Endothelial cell of umbilical vein (primary cell): ENCODE measurements around the gene FRS3.

Experiments used
- CTCF ChIP-seq, 2 donors: IDR thresholded peaks; 1 replicate in 1 of 2; 2 replicates in 1 of 2; pipeline ENCODE4 v1.5.1; 2011; ENCODE audit warnings: low read length in 2 of 2, mild to moderate bottlenecking in 2 of 2, moderate library complexity in 2 of 2, control low read depth in 1 of 2, inconsistent platforms in 1 of 2, low read depth in 1 of 2; ENCODE audit not compliant: insufficient read depth in 1 of 2; ENCODE audit errors: extremely low read depth in 1 of 2
- EZH2 ChIP-seq: IDR thresholded peaks from 2 replicates; pipeline ENCODE4 v1.6.1; 2012; ENCODE audit warnings: borderline replicate concordance, low read depth, mild to moderate bottlenecking, moderate library complexity, low read length, inconsistent platforms; ENCODE audit not compliant: severe bottlenecking
- FOS ChIP-seq: IDR thresholded peaks from 2 replicates; pipeline ENCODE4 v1.6.1; 2011; ENCODE audit warnings: mild to moderate bottlenecking, low read length, moderate library complexity, borderline replicate concordance; ENCODE audit not compliant: insufficient read depth
- GATA2 ChIP-seq: IDR thresholded peaks from 2 replicates; pipeline ENCODE4 v1.7.0; 2011; ENCODE audit warnings: low read depth, mild to moderate bottlenecking, moderate library complexity, mixed read lengths, low read length; ENCODE audit not compliant: insufficient read length, insufficient read depth
- JUN ChIP-seq: IDR thresholded peaks from 2 replicates; pipeline ENCODE4 v1.6.1; 2011; ENCODE audit warnings: borderline replicate concordance, low read depth; ENCODE audit not compliant: insufficient read length, insufficient read depth
- MAX ChIP-seq: IDR thresholded peaks from 2 replicates; pipeline ENCODE4 v1.6.1; 2011; ENCODE audit not compliant: insufficient read depth, insufficient read length
- MYC ChIP-seq: IDR thresholded peaks from one replicate; pipeline ENCODE4 v1.6.1; 2011; ENCODE audit warnings: mild to moderate bottlenecking, low read depth, low read length
- POLR2A ChIP-seq: IDR thresholded peaks from 2 replicates; pipeline ENCODE4 v1.6.1; 2012; ENCODE audit warnings: low read depth, mild to moderate bottlenecking, control low read depth, low read length
- POLR2AphosphoS5 ChIP-seq: IDR thresholded peaks from 2 replicates; pipeline ENCODE4 v1.6.1; 2012; ENCODE audit warnings: low read depth, mild to moderate bottlenecking, control low read depth, low read length, moderate library complexity; ENCODE audit not compliant: insufficient read depth

- TF ChIP-seq CTCF (IDR thresholded peaks at IDR 0.05; ENCODE audit: extremely low read depth in 1 of 2, insufficient read depth in 1 of 2, low read depth in 1 of 2, low read length in 2 of 2) (no peak), POLR2AphosphoS5 (no peak), MAX (no peak), POLR2A (no peak), MYC (no peak), EZH2 (no peak), FOS (no peak), JUN (no peak), GATA2 (no peak)
These were observed 6.2 kb upstream of the FRS3 start for GRCh38 chr6:41785689-41786450.
